HCT116 (cell line): Measurements from ENCODE around the gene ST7L.

Experiments
- CTCF ChIP-seq, 3 experiments: fragments of 200-600 bp in 1 of 3; sonication (generic) in 1 of 3; IDR thresholded peaks in 2 of 3; conservative IDR thresholded peaks in 1 of 3; 2 replicates each; pipeline ENCODE4 v1.5.1; 2012 to 2017; ENCODE audit warnings: low read depth in 2 of 3, low read length in 2 of 3, antibody characterized with exemption in 1 of 3, borderline replicate concordance in 1 of 3, control low read depth in 1 of 3, mild to moderate bottlenecking in 1 of 3, mixed read lengths in 1 of 3, mixed run types in 1 of 3, moderate library complexity in 1 of 3; ENCODE audit not compliant: insufficient read depth in 1 of 3
- JUND ChIP-seq: IDR thresholded peaks from 2 replicates; pipeline ENCODE4 v1.6.1; 2012
- POLR2A ChIP-seq: IDR thresholded peaks from 2 replicates; pipeline ENCODE4 v1.7.0; 2011; ENCODE audit warnings: borderline replicate concordance; ENCODE audit not compliant: insufficient read depth, insufficient read length; ENCODE audit errors: extremely low read depth
- POLR2AphosphoS5 ChIP-seq: IDR thresholded peaks from 2 replicates; pipeline ENCODE4 v1.6.1; 2011; ENCODE audit warnings: mild to moderate bottlenecking, low read depth, low read length, moderate library complexity
- RAD21 ChIP-seq: IDR thresholded peaks from 2 replicates; pipeline ENCODE4 v1.6.1; 2012; ENCODE audit warnings: low read depth, mild to moderate bottlenecking
- SRF ChIP-seq: IDR thresholded peaks from 2 replicates; pipeline ENCODE4 v1.6.1; 2012; ENCODE audit warnings: low read depth
- YY1 ChIP-seq: IDR thresholded peaks from 2 replicates; pipeline ENCODE4 v1.6.1; 2011; ENCODE audit warnings: low read length, low read depth, moderate library complexity, mild to moderate bottlenecking; ENCODE audit not compliant: insufficient replicate concordance; ENCODE audit errors: extremely low read depth
- ZBTB33 ChIP-seq: IDR thresholded peaks from 2 replicates; pipeline ENCODE4 v1.6.1; 2011; ENCODE audit warnings: mild to moderate bottlenecking, low read length, moderate library complexity; ENCODE audit not compliant: insufficient replicate concordance; ENCODE audit errors: extremely low read depth
- ZFX ChIP-seq: fragments of 450-650 bp; IDR thresholded peaks from 2 replicates; pipeline ENCODE4 v1.6.1; 2017
- ZNF274 ChIP-seq: fragments of 200-500 bp; sonication (Bioruptor generic); IDR thresholded peaks from 2 replicates; pipeline ENCODE4 v1.6.1; 2014; ENCODE audit warnings: mild to moderate bottlenecking, low read depth, low read length, inconsistent platforms

- TF ChIP-seq CTCF (IDR thresholded peaks at IDR 0.05 in 2 of 3, conservative IDR thresholded peaks at IDR 0.05 in 1 of 3; ENCODE audit: borderline replicate concordance in 1 of 3, insufficient read depth in 1 of 3, low read depth in 2 of 3, low read length in 2 of 3) (no peak), JUND (no peak), ZNF274 (no peak), YY1 (no peak), POLR2AphosphoS5 (no peak), SRF (no peak), ZBTB33 (no peak), POLR2A (no peak), RAD21 (no peak), ZFX (no peak)
Measured at GRCh38 chr1:112603541-112603940, 15.4 kb downstream of the ST7L start.
